Hypothalamus (tissue), 51 donors: ENCODE data around the gene WDR33.
A peak's percentile ranks its signal among the peaks of the same experiment; 100 is the strongest.

Experiments
- DNase-seq, 51 donors: peaks; one replicate each; lab custom pipeline; 2025; lab: John Stamatoyannopoulos, UW

WDR33 gene

GRCh38 chr2:127700527-127701192 lies 110.3 kb downstream of the WDR33 start:
- peak in 20 of 51 donors; percentile 8 to 45 (median 30) for DNase-seq

- DNase-seq = no peak
Observed at GRCh38 chr2:127698553-127699355, 112.2 kb downstream of the WDR33 start.

- DNase-seq = no peak
Observed at GRCh38 chr2:127697482-127698180, 113.3 kb downstream of the WDR33 start.

- DNase-seq = peak in 29 of 51 donors; percentile 15 to 72 (median 40)
Observed at GRCh38 chr2:127695491-127696472, 115.2 kb downstream of the WDR33 start.

GRCh38 chr2:127694986-127695385 lies 116.0 kb downstream of the WDR33 start:
- no peak for DNase-seq

GRCh38 chr2:127690696-127691095 lies 120.3 kb downstream of the WDR33 start:
- no peak for DNase-seq

GRCh38 chr2:127688405-127688804 lies 122.6 kb downstream of the WDR33 start:
- no peak for DNase-seq

- DNase-seq = no peak
Observed at GRCh38 chr2:127685410-127686080, 125.4 kb downstream of the WDR33 start.

GRCh38 chr2:127683757-127684156 lies 127.2 kb downstream of the WDR33 start:
- no peak for DNase-seq

GRCh38 chr2:127683056-127683455 lies 127.9 kb downstream of the WDR33 start:
- no peak for DNase-seq

- DNase-seq = no peak
Observed at GRCh38 chr2:127681976-127682857, 128.8 kb downstream of the WDR33 start.

GRCh38 chr2:127681288-127681804 lies 129.6 kb downstream of the WDR33 start:
- DNase-seq = peak in 5 of 51 donors; percentile 12 to 41 (median 23)

GRCh38 chr2:127680706-127681287 lies 130.2 kb downstream of the WDR33 start:
- DNase-seq = no peak

GRCh38 chr2:127679680-127680361 lies 131.2 kb downstream of the WDR33 start:
- no peak for DNase-seq

GRCh38 chr2:127678991-127679390 lies 132.0 kb downstream of the WDR33 start:
- DNase-seq = no peak

GRCh38 chr2:127678531-127678930 lies 132.4 kb downstream of the WDR33 start:
- no peak for DNase-seq

GRCh38 chr2:127676906-127677305 lies 134.1 kb downstream of the WDR33 start:
- no peak for DNase-seq
